ENCODE data around the gene AKIRIN1. TPM values are rescaled to one million over a fixed set of nuclear protein-coding genes. Genes with fewer than 3 reads are reported as not detected.
A peak's percentile ranks its signal among the peaks of the same experiment; 100 is the strongest.

The AKIRIN1 gene
- total and polyA plus RNA-seq, 10 of the 15 experiments (the other 5 are each of a cell fraction or from before 2014, with no cell fraction given) = 7.5 to 72.3 (median 50.4) TPM

DNA sequence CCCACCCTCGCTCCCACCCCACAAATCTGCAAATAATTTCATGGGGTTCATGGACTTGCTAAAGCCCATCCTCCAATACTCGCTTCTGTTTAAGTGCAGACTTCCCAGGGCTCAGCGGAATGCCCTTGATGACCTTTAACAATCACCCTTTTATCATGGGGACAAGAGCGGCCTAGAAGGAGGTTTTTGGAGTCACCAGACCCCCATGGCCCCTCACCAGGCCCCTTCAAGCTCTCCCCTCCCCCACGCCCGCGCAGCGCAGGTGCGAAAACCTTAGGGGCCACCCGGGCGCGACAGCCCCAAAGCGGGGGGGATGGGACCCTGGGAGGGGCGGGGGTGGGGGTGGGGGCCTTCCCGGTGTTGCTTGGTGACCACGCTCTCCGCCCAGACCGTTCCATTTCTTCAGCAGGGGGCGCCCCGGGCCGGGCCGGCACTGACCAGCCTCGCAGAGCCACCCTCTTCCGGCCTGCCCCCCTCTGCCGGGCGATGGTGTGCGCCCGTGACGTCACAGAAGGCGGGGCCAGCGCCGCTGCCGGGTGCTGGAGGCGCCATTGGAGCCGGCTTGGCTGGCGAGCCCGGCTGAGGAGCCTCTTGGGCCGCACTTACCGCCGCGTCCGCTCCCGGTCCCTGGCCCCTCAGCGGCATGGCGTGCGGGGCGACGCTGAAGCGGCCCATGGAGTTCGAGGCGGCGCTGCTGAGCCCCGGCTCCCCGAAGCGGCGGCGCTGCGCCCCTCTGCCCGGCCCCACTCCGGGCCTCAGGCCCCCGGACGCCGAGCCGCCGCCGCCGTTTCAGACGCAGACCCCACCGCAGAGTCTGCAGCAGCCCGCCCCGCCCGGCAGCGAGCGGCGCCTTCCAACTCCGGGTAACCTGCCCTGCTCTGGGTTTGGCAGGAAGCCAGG lies at the start of gene AKIRIN1 (continued):
- TF ChIP-seq ASH2L (IDR thresholded peaks at IDR 0.05; ENCODE audit: borderline replicate concordance, low read depth) (no peak), BRCA1 (IDR thresholded peaks at IDR 0.05; ENCODE audit: low read depth, low read length) (peak; percentile 55), ZNF207 (IDR thresholded peaks at IDR 0.05; ENCODE audit: borderline replicate concordance) (peak; percentile 92), FOXK2 (IDR thresholded peaks at IDR 0.05) (peak; percentile 96), PAX8 (IDR thresholded peaks at IDR 0.05) (no peak), CBFB (IDR thresholded peaks at IDR 0.05; ENCODE audit: low read depth) (0 out of 2 replicates have a peak, but pooled peaks have one; percentile 34), NFYA (IDR thresholded peaks at IDR 0.05; ENCODE audit: borderline replicate concordance, low read depth, low read length) (no peak), SIN3A (IDR thresholded peaks at IDR 0.05; ENCODE audit: low read depth, low read length) (peak; percentile 46; the same call in 1 of the 2 replicates), HCFC1 (IDR thresholded peaks at IDR 0.05; ENCODE audit: low read length) (peak; percentile 38), EZH2 (IDR thresholded peaks at IDR 0.05; ENCODE audit: borderline replicate concordance, control insufficient read depth, low read depth, low read length) (no peak), SMAD5 (IDR thresholded peaks at IDR 0.05; ENCODE audit: low read depth) (peak; percentile 65; the same call in 1 of the 2 replicates), SMAD1 (IDR thresholded peaks at IDR 0.05; ENCODE audit: low read depth, partially characterized antibody) (no peak), POU2F2 (IDR thresholded peaks at IDR 0.05; ENCODE audit: borderline replicate concordance, low read depth, low read length) (peak; percentile 66; the same call in 2 of the 3 replicates), NR2F1 (conservative IDR thresholded peaks at IDR 0.05) (peak; percentile 87), CEBPB (IDR thresholded peaks at IDR 0.05; ENCODE audit: borderline replicate concordance in 1 of 2, low read depth in 2 of 2, low read length in 2 of 2) (no peak), PML (IDR thresholded peaks at IDR 0.05; ENCODE audit: low read length) (peak; percentile 91), POLR2AphosphoS2 (IDR thresholded peaks at IDR 0.05; ENCODE audit: low read depth, low read length) (peak; percentile 87; the same call in 1 of the 2 replicates), CREB1 (IDR thresholded peaks at IDR 0.05; ENCODE audit: low read depth) (peak; percentile 95), CHD4 (IDR thresholded peaks at IDR 0.05) (no peak), BHLHE40 (IDR thresholded peaks at IDR 0.05; ENCODE audit: borderline replicate concordance in 1 of 2, low read depth in 2 of 2, low read length in 1 of 2) (peak; percentile 98 to 99), STAT1 (conservative IDR thresholded peaks at IDR 0.05) (peak; percentile 48; the same call in 1 of the 2 replicates), NRF1 (conservative IDR thresholded peaks at IDR 0.05; ENCODE audit: low read depth, low read length) (0 out of 2 replicates have a peak, but pooled peaks have one; percentile 4), RB1 (IDR thresholded peaks at IDR 0.05; ENCODE audit: borderline replicate concordance) (peak; percentile 80), IRF4 (IDR thresholded peaks at IDR 0.05; ENCODE audit: low read depth, low read length) (no peak), SP1 (IDR thresholded peaks at IDR 0.05; ENCODE audit: low read depth, low read length) (peak; percentile 92)
- TF ChIP-seq, protein P1, sequence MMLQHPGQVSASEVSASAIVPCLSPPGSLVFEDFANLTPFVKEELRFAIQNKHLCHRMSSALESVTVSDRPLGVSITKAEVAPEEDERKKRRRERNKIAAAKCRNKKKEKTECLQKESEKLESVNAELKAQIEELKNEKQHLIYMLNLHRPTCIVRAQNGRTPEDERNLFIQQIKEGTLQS (IDR thresholded peaks at IDR 0.05; ENCODE audit: borderline replicate concordance, extremely low read depth, low read depth, low read length) = no peak
- TF ChIP-seq, protein P2, sequence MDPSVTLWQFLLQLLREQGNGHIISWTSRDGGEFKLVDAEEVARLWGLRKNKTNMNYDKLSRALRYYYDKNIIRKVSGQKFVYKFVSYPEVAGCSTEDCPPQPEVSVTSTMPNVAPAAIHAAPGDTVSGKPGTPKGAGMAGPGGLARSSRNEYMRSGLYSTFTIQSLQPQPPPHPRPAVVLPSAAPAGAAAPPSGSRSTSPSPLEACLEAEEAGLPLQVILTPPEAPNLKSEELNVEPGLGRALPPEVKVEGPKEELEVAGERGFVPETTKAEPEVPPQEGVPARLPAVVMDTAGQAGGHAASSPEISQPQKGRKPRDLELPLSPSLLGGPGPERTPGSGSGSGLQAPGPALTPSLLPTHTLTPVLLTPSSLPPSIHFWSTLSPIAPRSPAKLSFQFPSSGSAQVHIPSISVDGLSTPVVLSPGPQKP (IDR thresholded peaks at IDR 0.05; ENCODE audit: low read depth, low read length) = peak; percentile 94
- TF ChIP-seq, protein P3, sequence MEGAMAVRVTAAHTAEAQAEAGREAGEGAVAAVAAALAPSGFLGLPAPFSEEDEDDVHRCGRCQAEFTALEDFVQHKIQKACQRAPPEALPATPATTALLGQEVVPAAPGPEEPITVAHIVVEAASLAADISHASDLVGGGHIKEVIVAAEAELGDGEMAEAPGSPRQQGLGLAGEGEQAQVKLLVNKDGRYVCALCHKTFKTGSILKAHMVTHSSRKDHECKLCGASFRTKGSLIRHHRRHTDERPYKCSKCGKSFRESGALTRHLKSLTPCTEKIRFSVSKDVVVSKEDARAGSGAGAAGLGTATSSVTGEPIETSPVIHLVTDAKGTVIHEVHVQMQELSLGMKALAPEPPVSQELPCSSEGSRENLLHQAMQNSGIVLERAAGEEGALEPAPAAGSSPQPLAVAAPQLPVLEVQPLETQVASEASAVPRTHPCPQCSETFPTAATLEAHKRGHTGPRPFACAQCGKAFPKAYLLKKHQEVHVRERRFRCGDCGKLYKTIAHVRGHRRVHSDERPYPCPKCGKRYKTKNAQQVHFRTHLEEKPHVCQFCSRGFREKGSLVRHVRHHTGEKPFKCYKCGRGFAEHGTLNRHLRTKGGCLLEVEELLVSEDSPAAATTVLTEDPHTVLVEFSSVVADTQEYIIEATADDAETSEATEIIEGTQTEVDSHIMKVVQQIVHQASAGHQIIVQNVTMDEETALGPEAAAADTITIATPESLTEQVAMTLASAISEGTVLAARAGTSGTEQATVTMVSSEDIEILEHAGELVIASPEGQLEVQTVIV (IDR thresholded peaks at IDR 0.05; ENCODE audit: borderline replicate concordance, partially characterized antibody) = peak; percentile 73
